GM12878 (cell line): Measurements from ENCODE around the gene C1orf52. TPM values are rescaled to one million over a fixed set of nuclear protein-coding genes. Genes with fewer than 3 reads are reported as not detected.

Experiments used
- CHD4 ChIP-seq: fragments of 200-600 bp; sonication (generic); IDR thresholded peaks from 2 replicates; pipeline ENCODE4 v1.6.1; 2016; ENCODE audit warnings: mild to moderate bottlenecking
- HCFC1 ChIP-seq: fragments of 150-350 bp; IDR thresholded peaks from 2 replicates; pipeline ENCODE4 v1.6.1; 2014; ENCODE audit warnings: low read length
- IRF4 ChIP-seq: IDR thresholded peaks from 2 replicates; pipeline ENCODE4 v1.6.1; 2011; ENCODE audit warnings: low read depth, low read length
- KLF5 ChIP-seq: fragments of 450-650 bp; IDR thresholded peaks from 2 replicates; pipeline ENCODE4 v1.6.1; 2014; ENCODE audit warnings: mild to moderate bottlenecking; ENCODE audit not compliant: partially characterized antibody
- MEF2B ChIP-seq: fragments of 450-650 bp; IDR thresholded peaks from 2 replicates; pipeline ENCODE4 v1.6.1; 2018; ENCODE audit warnings: mild to moderate bottlenecking, moderate library complexity; ENCODE audit not compliant: partially characterized antibody, poor library complexity, severe bottlenecking
- PAX5 ChIP-seq: IDR thresholded peaks from 2 replicates; pipeline ENCODE4 v1.6.1; 2011; ENCODE audit warnings: low read depth, low read length, borderline replicate concordance
- POLR2AphosphoS5 ChIP-seq: IDR thresholded peaks from 2 replicates; pipeline ENCODE4 v1.6.1; 2011; ENCODE audit warnings: mild to moderate bottlenecking, low read length, inconsistent platforms
- RAD21 ChIP-seq: IDR thresholded peaks from 2 replicates; pipeline ENCODE4 v1.6.1; 2011; ENCODE audit warnings: mild to moderate bottlenecking, low read depth, low read length, moderate library complexity; ENCODE audit not compliant: insufficient read depth
- SIX5 ChIP-seq: IDR thresholded peaks from 2 replicates; pipeline ENCODE4 v1.6.1; 2011; ENCODE audit warnings: mild to moderate bottlenecking, low read depth, low read length, moderate library complexity; ENCODE audit not compliant: severe bottlenecking
- SMARCA5 ChIP-seq: fragments of 450-650 bp; IDR thresholded peaks from 2 replicates; pipeline ENCODE4 v1.6.1; 2017; ENCODE audit warnings: mild to moderate bottlenecking
- SPI1 ChIP-seq: IDR thresholded peaks from 2 replicates; pipeline ENCODE4 v1.6.1; 2011; ENCODE audit warnings: low read depth, mild to moderate bottlenecking, low read length, moderate library complexity, borderline replicate concordance; ENCODE audit not compliant: insufficient read depth
- ZNF217 ChIP-seq: fragments of 450-650 bp; IDR thresholded peaks from 2 replicates; pipeline ENCODE4 v1.6.1; 2017; ENCODE audit warnings: antibody characterized with exemption, mild to moderate bottlenecking
- polyA plus RNA-seq, 11 experiments: library from polyadenylated mRNA; depleted of rRNA in 4 of 11; unstranded in 6 of 11; stranded (reverse) in 5 of 11; fragments of >200 nt; fragmentation: Nextera tagmentation in 4 of 11; fragmentation: Illumina TruSeq in 1 of 11; extraction: Ambion mirVana in 4 of 11; extraction: Trizol in 1 of 11; gene quantifications; 1 replicate in 1 of 11; 2 replicates in 10 of 11; pipeline versions ENCODE4 v1.2.1 to v1.2.3, GENCODE V29; 2011 to 2016; ENCODE audit warnings: inconsistent platforms in 2 of 11, missing spikeins in 2 of 11, low read depth in 1 of 11
- total RNA-seq, 4 experiments: library from RNA; depleted of rRNA in 3 of 4; stranded (reverse); fragments of >200 nt in 3 of 4; fragmentation: Illumina TruSeq in 1 of 4; extraction: Trizol in 1 of 4; gene quantifications; 2 replicates each; pipeline versions ENCODE4 v1.2.1 to v1.2.3, GENCODE V29; 2013 to 2021
- TF ChIP-seq, protein P1 (sequence below): fragments of 450-650 bp; IDR thresholded peaks from 2 replicates; pipeline ENCODE4 v1.6.1; 2017; ENCODE audit warnings: low read depth, mild to moderate bottlenecking, moderate library complexity
- TF ChIP-seq, protein P2 (sequence below): fragments of 150-350 bp; IDR thresholded peaks from 2 replicates; pipeline ENCODE4 v1.6.1; 2014; ENCODE audit warnings: mild to moderate bottlenecking, low read depth, low read length
- TF ChIP-seq, protein P3 (sequence below), 3 experiments: IDR thresholded peaks in 2 of 3; conservative IDR thresholded peaks in 1 of 3; 2 replicates each; pipeline ENCODE4 v1.5.1; 2011; ENCODE audit warnings: low read depth in 3 of 3, low read length in 3 of 3, mild to moderate bottlenecking in 3 of 3, control low read depth in 2 of 3, moderate library complexity in 2 of 3, inconsistent platforms in 1 of 3, mixed read lengths in 1 of 3; ENCODE audit not compliant: control insufficient read depth in 2 of 3, insufficient read depth in 1 of 3; ENCODE audit errors: extremely low read depth in 1 of 3
- TF ChIP-seq, protein P4 (sequence below): fragments of 450-650 bp; formaldehyde crosslinking; IDR thresholded peaks from 2 replicates; pipeline ENCODE4 v1.4.0; 2022; ENCODE audit warnings: mild to moderate bottlenecking, moderate library complexity
- TF ChIP-seq, protein P5 (sequence below): fragments of 450-650 bp; IDR thresholded peaks from 2 replicates; pipeline ENCODE4 v1.6.1; 2014; ENCODE audit warnings: mild to moderate bottlenecking
- TF ChIP-seq, protein P6 (sequence below): IDR thresholded peaks from 2 replicates; pipeline ENCODE4 v1.6.1; 2011; ENCODE audit warnings: borderline replicate concordance, low read depth, mild to moderate bottlenecking, moderate library complexity, mixed read lengths, low read length; ENCODE audit not compliant: insufficient read depth; ENCODE audit errors: extremely low read length

C1orf52 gene
- total and polyA plus RNA-seq, 10 of the 15 experiments (the other 5 are each of a cell fraction or from before 2014, with no cell fraction given): 9.4 to 39.5 (median 17.6) TPM

DNA sequence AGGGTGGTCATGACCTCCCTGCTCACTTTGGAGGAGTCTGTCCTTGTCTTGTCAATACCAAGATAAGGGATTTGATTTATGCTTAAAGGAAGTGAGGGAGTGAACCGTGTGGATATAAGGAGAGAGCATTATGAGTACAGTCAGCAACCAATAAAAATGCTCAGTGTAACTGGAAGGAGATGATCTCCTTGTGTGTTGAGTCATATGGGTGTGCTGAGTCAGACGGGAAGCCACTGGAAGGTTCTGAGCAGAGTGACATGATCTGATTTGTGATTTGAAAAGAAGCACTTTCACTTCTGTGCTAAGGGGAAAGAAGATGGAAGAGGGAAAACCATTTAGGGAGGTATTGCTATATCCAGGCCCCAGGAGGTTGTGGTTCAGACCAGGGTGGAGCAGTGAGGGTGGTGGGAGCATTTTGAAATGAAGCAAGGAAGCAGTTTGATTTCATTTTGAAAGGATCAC lies 19.4 kb upstream of the C1orf52 start (continued):
- TF ChIP-seq, protein P1, sequence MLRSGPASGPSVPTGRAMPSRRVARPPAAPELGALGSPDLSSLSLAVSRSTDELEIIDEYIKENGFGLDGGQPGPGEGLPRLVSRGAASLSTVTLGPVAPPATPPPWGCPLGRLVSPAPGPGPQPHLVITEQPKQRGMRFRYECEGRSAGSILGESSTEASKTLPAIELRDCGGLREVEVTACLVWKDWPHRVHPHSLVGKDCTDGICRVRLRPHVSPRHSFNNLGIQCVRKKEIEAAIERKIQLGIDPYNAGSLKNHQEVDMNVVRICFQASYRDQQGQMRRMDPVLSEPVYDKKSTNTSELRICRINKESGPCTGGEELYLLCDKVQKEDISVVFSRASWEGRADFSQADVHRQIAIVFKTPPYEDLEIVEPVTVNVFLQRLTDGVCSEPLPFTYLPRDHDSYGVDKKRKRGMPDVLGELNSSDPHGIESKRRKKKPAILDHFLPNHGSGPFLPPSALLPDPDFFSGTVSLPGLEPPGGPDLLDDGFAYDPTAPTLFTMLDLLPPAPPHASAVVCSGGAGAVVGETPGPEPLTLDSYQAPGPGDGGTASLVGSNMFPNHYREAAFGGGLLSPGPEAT: 0 out of 2 replicates have a peak, but pooled peaks have one; percentile 44
- TF ChIP-seq, protein P2, sequence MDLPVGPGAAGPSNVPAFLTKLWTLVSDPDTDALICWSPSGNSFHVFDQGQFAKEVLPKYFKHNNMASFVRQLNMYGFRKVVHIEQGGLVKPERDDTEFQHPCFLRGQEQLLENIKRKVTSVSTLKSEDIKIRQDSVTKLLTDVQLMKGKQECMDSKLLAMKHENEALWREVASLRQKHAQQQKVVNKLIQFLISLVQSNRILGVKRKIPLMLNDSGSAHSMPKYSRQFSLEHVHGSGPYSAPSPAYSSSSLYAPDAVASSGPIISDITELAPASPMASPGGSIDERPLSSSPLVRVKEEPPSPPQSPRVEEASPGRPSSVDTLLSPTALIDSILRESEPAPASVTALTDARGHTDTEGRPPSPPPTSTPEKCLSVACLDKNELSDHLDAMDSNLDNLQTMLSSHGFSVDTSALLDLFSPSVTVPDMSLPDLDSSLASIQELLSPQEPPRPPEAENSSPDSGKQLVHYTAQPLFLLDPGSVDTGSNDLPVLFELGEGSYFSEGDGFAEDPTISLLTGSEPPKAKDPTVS: peak; percentile 94
- TF ChIP-seq SPI1 (peak; percentile 6; the same call in 1 of the 2 replicates), MEF2B (no peak), HCFC1 (no peak), IRF4 (0 out of 2 replicates have a peak, but pooled peaks have one; percentile 56), POLR2AphosphoS5 (no peak), RAD21 (no peak), ZNF217 (no peak), KLF5 (no peak), SIX5 (no peak), SMARCA5 (no peak), CHD4 (no peak), PAX5 (0 out of 2 replicates have a peak, but pooled peaks have one; percentile 27)
- TF ChIP-seq, protein P3, sequence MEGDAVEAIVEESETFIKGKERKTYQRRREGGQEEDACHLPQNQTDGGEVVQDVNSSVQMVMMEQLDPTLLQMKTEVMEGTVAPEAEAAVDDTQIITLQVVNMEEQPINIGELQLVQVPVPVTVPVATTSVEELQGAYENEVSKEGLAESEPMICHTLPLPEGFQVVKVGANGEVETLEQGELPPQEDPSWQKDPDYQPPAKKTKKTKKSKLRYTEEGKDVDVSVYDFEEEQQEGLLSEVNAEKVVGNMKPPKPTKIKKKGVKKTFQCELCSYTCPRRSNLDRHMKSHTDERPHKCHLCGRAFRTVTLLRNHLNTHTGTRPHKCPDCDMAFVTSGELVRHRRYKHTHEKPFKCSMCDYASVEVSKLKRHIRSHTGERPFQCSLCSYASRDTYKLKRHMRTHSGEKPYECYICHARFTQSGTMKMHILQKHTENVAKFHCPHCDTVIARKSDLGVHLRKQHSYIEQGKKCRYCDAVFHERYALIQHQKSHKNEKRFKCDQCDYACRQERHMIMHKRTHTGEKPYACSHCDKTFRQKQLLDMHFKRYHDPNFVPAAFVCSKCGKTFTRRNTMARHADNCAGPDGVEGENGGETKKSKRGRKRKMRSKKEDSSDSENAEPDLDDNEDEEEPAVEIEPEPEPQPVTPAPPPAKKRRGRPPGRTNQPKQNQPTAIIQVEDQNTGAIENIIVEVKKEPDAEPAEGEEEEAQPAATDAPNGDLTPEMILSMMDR (IDR thresholded peaks at IDR 0.05 in 2 of 3, conservative IDR thresholded peaks at IDR 0.05 in 1 of 3; ENCODE audit: control insufficient read depth in 2 of 3, extremely low read depth in 1 of 3, insufficient read depth in 1 of 3, low read depth in 3 of 3, low read length in 3 of 3): no peak
- TF ChIP-seq, protein P4, sequence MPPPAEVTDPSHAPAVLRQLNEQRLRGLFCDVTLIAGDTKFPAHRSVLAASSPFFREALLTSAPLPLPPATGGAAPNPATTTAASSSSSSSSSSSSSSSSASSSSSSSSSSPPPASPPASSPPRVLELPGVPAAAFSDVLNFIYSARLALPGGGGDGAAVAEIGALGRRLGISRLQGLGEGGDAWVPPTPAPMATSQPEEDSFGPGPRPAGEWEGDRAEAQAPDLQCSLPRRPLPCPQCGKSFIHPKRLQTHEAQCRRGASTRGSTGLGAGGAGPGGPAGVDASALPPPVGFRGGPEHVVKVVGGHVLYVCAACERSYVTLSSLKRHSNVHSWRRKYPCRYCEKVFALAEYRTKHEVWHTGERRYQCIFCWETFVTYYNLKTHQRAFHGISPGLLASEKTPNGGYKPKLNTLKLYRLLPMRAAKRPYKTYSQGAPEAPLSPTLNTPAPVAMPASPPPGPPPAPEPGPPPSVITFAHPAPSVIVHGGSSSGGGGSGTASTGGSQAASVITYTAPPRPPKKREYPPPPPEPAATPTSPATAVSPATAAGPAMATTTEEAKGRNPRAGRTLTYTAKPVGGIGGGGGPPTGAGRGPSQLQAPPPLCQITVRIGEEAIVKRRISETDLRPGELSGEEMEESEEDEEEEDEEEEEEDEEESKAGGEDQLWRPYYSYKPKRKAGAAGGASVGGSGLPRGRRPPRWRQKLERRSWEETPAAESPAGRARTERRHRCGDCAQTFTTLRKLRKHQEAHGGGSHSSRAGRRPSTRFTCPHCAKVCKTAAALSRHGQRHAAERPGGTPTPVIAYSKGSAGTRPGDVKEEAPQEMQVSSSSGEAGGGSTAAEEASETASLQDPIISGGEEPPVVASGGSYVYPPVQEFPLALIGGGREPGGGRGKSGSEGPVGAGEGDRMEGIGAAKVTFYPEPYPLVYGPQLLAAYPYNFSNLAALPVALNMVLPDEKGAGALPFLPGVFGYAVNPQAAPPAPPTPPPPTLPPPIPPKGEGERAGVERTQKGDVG (CRISPR knock-in tag): no peak
- TF ChIP-seq, protein P5, sequence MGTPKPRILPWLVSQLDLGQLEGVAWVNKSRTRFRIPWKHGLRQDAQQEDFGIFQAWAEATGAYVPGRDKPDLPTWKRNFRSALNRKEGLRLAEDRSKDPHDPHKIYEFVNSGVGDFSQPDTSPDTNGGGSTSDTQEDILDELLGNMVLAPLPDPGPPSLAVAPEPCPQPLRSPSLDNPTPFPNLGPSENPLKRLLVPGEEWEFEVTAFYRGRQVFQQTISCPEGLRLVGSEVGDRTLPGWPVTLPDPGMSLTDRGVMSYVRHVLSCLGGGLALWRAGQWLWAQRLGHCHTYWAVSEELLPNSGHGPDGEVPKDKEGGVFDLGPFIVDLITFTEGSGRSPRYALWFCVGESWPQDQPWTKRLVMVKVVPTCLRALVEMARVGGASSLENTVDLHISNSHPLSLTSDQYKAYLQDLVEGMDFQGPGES: no peak
- TF ChIP-seq, protein P6, sequence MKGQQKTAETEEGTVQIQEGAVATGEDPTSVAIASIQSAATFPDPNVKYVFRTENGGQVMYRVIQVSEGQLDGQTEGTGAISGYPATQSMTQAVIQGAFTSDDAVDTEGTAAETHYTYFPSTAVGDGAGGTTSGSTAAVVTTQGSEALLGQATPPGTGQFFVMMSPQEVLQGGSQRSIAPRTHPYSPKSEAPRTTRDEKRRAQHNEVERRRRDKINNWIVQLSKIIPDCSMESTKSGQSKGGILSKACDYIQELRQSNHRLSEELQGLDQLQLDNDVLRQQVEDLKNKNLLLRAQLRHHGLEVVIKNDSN: no peak
